Panc1 (cell line): ENCODE measurements around the gene WASL.

Experiments used
- TF ChIP-seq, protein P1 (sequence below): fragments of 450-650 bp; IDR thresholded peaks from 2 replicates; pipeline ENCODE4 v1.5.1; 2017; ENCODE audit warnings: mild to moderate bottlenecking
- TF ChIP-seq, protein P2 (sequence below), 2 experiments: IDR thresholded peaks; 2 replicates each; pipeline ENCODE4 v1.6.1; 2011 to 2012; ENCODE audit warnings: low read depth in 2 of 2, control low read depth in 1 of 2, low read length in 1 of 2, mild to moderate bottlenecking in 1 of 2, moderate library complexity in 1 of 2; ENCODE audit not compliant: insufficient read depth in 1 of 2

DNA sequence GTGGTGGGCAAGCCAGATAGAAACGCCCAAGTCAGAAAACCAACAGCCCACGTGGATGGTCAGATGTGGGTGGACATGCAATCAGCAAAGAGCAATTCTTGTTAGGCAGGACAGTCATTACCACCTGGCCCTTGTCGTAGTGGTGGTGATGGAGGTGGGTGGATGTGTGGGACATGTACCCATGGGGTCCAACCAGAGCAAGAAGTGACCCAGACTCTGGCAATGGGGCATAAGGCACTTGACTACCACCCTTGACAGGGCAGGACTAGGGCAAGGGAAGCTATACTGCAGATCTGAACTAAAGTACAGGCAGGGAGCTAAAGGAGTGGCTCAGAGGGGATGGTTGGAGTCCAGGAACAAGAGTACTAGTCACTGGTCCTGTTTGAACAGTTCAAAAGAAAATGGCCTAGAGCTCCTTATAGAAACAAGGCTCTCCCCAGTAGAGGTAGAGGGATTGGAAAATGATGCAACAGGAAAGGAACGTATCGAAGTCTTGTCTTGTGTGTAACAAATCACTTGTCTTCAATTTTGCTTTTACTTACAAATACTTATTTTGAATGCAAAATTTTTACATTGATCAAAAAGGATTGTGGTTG, 75.6 kb downstream of the WASL start:
- TF ChIP-seq, protein P1, sequence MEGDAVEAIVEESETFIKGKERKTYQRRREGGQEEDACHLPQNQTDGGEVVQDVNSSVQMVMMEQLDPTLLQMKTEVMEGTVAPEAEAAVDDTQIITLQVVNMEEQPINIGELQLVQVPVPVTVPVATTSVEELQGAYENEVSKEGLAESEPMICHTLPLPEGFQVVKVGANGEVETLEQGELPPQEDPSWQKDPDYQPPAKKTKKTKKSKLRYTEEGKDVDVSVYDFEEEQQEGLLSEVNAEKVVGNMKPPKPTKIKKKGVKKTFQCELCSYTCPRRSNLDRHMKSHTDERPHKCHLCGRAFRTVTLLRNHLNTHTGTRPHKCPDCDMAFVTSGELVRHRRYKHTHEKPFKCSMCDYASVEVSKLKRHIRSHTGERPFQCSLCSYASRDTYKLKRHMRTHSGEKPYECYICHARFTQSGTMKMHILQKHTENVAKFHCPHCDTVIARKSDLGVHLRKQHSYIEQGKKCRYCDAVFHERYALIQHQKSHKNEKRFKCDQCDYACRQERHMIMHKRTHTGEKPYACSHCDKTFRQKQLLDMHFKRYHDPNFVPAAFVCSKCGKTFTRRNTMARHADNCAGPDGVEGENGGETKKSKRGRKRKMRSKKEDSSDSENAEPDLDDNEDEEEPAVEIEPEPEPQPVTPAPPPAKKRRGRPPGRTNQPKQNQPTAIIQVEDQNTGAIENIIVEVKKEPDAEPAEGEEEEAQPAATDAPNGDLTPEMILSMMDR, result no peak
- TF ChIP-seq, protein P2, sequence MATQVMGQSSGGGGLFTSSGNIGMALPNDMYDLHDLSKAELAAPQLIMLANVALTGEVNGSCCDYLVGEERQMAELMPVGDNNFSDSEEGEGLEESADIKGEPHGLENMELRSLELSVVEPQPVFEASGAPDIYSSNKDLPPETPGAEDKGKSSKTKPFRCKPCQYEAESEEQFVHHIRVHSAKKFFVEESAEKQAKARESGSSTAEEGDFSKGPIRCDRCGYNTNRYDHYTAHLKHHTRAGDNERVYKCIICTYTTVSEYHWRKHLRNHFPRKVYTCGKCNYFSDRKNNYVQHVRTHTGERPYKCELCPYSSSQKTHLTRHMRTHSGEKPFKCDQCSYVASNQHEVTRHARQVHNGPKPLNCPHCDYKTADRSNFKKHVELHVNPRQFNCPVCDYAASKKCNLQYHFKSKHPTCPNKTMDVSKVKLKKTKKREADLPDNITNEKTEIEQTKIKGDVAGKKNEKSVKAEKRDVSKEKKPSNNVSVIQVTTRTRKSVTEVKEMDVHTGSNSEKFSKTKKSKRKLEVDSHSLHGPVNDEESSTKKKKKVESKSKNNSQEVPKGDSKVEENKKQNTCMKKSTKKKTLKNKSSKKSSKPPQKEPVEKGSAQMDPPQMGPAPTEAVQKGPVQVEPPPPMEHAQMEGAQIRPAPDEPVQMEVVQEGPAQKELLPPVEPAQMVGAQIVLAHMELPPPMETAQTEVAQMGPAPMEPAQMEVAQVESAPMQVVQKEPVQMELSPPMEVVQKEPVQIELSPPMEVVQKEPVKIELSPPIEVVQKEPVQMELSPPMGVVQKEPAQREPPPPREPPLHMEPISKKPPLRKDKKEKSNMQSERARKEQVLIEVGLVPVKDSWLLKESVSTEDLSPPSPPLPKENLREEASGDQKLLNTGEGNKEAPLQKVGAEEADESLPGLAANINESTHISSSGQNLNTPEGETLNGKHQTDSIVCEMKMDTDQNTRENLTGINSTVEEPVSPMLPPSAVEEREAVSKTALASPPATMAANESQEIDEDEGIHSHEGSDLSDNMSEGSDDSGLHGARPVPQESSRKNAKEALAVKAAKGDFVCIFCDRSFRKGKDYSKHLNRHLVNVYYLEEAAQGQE (IDR thresholded peaks at IDR 0.05; ENCODE audit: insufficient read depth in 1 of 2, low read depth in 2 of 2, low read length in 1 of 2), result no peak
